GM19397 (cell line): ENCODE results near the gene MRPS2.
"Not testable (repeated sequence)": the region's sequence is repeated elsewhere in the genome, so short reads cannot be mapped to it uniquely, and the experiment has no call there.

Experiments
- ATAC-seq: cut with Tn5 transposase; IDR thresholded peaks from one replicate; pipeline ENCODE4 v1.9.1; 2021; ENCODE audit warnings: mild to moderate bottlenecking, moderate library complexity; ENCODE audit not compliant: unreplicated experiment

Gene MRPS2

DNA sequence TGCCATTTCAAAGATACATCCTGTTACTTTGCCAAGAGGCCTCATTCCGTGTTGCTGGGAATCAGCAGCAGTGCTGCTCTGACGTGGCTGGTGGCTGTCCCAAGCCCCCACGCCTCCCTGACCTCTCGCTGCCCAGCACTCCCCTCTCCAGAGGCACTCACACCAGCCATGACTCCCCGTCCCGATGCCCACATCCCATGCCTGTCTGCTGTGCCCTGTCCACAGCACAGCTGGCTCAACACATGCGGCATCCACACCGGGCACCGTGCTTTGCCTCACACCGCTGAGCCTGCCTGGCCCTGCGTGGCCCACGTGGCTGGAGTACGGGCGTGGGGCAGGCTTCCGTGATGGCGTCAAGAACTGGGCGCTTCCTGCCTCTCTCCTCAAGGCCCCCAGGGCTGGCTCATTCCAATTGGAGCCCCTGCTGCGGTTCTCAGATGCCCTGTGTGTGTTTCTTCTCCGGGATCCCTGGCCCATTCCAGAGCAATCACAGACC lies 12.9 kb downstream of the MRPS2 start:
- no peak for ATAC-seq

DNA sequence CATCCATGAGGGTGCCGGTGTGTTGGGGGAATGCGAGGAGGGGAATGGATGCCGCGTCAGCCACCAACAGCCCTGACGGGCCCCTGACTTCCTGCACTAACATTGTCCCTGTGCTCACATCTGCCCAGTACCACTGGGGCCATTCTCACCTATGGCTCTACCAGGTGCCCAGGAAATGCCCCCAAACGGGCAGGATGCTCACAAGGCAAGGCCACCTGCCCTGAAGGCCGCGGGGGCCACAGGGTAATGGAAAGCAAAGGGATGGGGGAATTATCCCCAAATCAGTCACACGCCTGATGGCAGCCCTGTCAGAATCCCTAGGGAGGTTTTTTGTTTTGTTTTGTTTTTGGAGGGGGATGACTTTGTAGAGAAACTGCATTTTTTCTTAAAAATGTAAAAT lies 13.4 kb downstream of the MRPS2 start:
- ATAC-seq = not testable (repeated sequence)

DNA sequence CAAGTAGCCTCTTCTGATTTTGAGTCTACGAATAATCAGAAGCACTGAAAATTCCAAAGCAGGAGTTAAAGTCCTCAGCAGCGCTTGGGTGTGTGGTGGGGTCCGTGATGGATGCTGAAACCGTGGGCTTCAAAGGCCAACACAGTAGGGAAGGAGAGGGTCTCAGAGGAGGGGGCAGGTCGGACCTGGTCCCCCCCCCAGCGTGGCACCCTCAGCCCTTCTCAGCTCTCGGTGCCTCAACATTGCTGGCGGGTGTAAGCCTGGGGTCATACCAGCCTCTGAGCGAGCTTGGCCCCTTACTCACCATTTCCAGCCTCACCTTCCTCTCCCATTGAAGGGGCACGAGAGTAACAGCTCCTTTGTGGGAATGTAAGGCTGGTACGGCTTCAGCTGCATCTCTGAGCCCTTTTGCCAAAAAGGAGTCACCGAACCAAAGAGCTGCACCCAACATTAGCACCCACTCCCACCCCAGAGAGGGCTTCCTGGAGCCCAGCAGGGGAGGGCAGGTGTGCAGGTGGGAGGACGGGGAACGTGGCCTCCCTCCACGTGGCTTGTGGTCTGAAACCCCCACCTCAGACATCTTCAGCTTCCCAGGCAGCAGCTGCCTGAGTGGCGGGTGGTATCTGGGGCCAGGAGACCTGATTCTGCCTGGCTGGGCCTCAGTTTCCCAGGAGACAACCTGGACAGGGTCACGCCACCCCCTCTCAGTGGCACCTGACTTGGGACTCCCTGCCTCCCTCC lies 14.0 kb downstream of the MRPS2 start:
- no peak for ATAC-seq

DNA sequence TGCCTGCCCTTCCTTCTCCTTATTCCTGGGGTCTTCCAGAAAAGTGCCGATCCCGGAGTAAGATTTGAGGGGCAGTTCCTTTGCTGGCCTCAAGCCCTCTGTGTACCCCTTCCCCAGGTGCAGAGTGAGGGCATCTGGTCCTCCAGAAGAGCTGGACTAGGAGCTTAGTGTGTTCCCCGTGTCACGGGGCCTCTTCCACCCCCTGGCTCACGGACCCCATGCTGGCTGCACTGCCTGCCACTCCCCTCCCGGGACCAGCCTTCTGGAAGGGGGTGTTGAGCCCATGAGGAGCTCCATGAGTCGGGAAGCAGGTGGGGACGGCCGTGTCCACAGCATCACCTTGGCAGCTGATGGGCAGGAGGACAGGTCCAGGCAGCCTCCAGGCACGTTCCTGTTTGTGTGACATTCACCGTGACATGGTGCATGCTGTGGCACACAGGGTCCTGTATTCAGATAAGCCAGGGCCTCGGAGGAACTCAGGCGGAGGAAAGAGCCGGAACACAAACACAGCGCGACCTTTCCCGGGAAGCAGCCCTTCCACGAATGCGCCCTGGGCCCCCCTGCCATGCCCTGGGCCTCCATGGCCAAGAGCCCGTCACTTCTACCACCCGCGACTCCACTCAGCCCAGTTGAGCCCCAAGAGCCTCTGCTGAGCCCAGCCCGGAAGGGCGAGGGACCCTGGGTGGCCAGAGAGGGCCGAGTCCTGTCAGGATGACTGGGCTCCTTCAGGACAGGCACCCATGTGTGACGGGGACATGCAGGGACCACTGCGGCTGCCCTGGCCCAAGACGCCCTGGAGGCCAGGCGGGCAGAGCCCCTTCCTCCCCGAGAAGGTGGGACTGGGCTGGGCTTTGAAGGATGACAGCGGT lies 14.8 kb downstream of the MRPS2 start:
- no peak for ATAC-seq

DNA sequence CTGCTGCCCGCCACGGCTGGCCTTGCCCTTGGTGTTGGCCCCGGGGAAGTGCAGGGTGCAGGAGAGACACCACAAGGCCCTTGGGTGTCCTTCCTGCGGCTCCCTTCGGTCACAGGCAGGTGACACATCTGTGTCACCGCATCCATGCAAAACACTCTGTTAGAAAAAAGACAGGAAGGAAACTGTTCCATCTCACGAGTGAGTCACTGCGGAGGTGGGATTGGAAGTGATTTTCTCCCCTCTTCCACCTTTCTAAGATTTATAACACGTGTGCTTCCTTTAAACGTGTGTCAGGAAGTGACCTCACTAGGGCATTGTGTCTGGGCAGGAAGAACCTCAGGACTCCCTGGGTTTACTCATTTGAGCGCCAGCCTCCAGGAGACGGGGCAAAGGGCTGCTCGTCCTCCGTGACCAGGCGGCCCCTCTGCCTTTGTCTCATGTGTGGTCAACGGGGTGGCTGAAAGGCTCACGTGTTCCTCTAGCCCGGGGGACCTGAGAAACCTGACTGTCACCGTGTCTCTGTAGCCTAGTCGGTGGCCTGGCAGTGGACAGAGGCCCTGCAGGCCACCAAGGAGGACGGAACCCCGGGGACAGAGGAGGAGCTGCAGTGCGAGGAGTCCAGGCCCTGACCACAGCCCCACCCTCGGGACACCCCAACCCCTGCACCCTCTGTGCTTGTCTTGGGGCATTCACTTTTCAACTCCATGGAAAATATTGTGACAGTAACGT lies 15.8 kb downstream of the MRPS2 start:
- ATAC-seq = no peak

DNA sequence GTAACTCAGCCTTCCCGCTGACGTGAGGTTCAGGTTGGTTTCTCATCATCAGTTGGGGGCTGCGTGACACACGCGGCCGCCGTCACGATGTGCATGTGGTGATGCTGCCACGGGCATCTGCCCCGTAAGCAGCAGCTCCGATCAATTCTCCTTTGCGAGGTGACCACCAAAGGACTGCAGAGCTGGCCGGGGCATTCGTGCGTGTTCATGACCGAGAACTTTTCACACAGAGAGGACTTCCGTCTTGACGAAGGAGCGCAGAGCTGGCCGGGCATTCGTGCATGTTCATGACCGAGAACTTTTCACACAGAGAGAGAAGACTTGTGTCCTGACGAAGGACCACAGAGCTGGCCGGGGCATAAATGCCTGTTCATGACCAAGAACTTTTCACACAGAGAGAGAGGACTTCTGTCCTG lies 16.9 kb downstream of the MRPS2 start:
- ATAC-seq = no peak

DNA sequence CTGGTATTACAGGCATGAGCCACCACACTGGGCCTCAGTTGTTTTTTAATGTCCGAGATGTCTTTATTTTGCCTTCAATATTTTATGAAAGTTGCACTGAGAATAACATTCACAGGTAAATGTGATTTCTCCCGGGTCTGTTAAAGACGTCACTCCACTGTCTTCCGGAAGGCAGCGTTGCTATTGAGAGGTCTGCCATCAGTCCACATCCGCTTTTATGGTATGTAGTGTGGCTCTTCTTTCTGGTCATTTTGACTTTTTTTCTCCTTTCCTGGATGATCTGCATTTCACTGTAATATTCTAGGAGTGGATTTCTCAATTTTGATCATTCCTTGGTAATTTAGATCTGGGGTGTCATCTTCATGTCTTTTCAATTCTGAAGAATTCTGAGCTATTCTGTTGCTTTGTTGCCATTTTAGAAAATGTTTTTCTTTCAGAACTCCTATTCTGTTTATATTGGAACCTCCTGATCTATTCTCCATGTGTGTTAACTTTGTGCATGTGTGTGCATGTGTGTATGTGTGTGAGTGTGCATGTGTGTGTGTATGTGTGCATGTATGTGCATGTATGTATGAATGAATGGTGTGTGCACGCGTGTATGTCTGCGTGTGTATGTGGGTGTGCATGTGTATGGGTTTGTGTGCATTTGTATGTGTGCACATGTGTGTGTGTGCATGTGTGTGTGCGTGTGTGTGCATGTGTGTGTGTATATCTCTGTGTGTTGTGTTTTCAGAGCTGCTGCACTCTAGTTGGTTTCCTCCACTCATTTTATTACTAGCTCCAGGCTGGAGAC lies 18.9 kb downstream of the MRPS2 start:
- ATAC-seq = no peak

DNA sequence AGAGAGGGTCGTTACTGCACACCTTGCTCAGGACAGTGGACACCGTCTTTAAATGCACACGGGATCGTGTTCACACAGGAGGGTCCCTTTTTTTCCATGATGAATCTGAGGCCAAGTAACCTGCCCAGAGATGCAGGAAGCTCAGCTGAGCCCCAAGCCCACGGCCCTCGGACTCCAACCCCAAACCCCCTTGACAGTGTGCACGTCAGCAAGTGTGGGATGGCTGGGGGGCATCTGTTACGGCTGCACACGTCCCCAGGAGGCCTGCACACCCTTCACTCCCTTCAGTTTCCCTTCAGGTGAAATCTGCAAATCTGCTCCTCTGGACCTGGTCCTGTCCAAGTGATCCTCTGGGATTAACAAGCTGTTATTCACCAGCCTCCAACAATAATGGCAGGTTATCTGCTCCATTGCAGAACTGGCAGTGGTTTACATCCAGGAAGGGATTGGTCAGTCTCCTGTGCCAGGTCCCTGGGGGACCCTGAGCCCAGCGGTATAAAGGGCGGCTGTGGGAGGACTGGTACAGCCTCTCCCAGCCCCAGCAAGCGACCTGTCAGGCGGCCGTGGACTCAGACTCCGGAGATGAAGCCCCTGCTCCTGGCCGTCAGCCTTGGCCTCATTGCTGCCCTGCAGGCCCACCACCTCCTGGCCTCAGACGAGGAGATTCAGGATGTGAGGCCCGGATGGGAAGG lies 20.6 kb downstream of the MRPS2 start, which contains the start of gene LCN1:
Gene LCN1 (plus strand): TSS at position 525 of the 692 bp plus-strand sequence. CDS start 58 bp downstream, at position 583.
- ATAC-seq = no peak

DNA sequence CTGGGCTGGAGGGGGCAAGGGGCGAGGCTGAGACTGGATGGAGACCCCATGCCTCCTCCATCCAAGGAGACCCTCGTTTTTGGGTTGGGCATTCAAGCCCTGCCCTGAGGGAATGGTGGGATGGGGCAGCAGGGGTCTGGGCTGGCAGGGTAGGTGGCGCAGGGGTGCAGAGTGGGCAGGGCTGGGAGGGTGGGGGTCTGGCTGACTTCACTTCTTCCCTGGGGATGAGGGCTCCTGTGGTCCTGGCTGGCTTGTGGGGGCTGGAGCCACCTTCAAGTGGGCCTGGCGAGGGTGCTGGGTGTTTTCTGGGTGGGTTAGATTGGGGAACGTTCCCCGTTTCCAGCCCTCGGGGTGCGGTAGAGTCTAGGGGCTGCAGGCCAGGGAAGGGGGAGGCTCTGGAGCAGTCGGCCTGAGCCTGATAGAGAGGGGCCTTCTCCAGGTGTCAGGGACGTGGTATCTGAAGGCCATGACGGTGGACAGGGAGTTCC lies 21.2 kb downstream of the MRPS2 start:
- ATAC-seq = no peak

DNA sequence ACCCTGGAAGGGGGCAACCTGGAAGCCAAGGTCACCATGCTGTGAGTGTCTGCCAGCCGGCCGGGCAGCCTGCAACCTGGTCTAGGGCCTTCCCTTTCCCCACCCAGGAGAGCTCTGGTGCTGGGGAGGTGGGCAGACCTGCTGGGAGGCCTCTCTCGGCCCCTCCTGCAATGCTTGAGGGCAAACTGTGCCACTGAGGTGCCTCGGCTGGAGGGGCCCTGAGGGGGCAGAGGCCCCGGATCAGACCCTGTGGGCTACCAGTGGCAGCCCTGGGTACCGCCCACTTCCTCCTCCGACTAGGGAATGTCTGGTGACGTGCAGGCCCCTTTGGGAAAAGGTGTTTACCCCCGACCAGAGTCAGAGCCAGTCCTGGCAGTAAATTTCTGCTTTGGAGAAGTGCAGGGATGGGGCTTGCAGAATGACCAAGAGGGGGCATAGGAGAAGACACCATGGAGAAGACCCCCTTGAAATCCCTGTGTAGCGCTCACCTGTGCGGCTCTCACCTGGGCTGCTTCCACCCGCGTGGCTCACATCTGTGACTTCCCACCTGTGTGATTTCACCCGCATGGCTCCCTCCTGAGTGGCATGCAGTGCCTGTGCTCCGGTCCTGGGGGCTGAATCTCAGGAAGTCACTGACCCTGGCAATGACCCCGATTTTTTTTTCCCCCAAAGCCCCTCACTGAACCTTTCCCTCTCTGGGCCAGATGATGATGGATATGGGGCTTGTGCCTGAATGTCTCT lies 21.8 kb downstream of the MRPS2 start:
- no peak for ATAC-seq

DNA sequence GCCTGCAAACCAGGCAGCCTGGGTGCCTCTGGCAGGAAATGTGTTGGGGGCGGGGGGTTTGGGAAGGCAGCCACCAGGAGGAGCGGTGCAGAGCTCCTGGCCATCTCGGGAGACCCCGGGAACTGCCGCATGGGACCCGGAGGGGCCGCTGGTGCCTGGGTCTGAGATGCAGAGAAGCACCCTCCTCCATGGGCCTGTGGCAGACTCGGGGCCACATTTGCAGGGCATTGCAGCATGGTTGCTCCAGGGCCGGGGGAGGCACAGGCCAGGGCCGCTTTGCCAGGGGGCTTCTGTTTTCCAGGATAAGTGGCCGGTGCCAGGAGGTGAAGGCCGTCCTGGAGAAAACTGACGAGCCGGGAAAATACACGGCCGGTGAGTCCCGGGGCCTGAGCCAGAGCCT lies 22.4 kb downstream of the MRPS2 start:
- no peak for ATAC-seq

DNA sequence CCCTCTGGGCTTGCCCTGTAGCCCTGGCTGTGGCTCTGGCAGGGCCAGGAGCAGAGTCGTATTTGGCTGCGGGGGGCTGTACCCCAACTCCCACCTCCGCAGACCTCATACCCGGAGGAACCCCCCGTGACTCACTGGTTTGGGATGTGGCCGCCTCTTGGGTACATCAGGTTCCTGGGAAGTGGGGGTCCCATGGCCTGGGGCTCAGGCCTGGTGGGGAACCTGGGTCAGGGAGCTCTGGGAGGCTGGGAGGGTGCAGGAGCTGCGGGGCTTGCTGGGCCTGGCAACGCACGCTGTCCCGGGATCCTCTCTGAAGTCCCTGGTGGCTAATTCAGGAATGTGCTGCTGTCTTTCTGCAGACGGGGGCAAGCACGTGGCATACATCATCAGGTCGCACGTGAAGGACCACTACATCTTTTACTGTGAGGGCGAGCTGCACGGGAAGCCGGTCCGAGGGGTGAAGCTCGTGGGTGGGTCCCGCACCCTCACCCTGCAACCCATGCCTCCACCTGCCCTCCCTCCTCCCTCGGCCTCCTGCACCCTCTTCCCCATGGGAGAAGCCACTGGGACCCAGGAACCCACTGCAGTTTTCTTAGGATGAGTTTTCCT lies 23.1 kb downstream of the MRPS2 start:
- ATAC-seq = no peak

DNA sequence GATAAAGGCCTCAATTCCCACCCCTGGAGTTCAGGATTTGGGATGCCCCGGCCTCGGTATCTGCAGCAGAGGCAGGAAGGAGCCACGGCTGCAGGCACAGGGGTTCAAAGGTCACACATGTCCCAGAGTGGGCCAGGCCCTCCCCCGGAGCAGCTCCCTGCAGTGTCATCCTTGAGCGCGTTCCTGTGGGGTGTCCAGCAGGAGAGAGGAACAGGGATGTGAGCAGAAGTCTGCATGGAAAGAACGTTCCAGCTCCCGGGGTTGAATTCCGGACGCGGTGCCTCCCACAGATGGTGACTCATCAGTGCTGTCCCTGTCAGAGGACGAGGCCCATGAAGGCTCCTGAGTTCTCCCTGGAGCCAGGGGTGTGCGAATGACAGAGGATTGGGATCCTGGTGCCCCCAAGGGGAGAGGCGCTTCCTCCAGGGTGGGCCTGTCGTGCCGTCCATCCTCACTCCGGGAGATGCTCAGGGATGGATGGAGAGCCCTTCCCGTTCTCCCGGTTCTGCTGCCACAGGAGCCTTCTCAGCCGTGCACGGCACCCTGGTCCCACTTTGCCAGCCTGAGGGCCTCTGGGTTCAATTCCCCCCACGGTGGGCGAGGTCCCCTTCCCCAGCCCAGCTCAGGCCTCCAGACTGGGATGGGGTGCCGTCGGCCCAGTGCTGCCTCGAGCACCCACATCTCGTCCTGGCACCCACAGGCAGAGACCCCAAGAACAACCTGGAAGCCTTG lies 23.8 kb downstream of the MRPS2 start:
- ATAC-seq = no peak

DNA sequence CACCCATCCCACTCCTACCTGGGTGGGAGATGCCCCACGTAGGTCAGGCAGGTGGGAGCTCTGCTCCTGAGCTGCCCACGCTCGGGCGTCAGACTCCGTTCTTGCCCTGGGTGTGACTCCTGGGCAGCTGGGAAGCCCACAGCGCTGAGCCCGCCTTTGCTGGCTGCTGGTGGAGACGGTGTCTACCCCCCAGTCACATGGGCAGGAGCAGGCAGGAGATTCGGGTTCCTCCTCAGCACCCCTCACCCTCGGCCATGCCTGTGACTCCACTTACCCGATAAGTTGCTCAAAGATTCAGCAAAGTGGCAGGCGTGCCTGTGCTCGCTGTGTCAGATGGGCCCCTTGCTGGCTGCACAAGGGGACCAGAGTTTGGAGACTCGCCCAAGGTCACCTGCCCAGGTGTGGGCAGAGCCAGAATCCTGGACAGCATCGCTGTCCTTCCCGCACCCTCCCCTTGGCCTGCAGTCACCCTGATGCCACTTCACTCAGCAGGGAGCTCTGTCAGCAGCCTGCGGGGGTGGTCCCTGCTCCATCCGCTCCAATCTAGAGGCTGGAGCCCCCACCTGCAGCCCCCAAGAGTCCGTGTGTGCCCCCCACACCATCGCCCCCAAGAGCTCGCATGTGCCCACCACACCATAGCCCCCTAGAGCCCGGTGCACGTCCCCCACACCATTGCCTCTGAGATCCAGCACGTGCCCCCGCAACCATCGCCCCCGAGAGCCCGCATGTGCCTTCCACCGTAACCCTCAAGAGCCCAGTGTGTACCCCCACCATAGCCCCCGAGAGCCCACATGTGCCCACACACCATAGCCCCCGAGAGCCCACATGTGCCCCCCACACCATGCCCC lies 25.0 kb downstream of the MRPS2 start:
- ATAC-seq = no peak

DNA sequence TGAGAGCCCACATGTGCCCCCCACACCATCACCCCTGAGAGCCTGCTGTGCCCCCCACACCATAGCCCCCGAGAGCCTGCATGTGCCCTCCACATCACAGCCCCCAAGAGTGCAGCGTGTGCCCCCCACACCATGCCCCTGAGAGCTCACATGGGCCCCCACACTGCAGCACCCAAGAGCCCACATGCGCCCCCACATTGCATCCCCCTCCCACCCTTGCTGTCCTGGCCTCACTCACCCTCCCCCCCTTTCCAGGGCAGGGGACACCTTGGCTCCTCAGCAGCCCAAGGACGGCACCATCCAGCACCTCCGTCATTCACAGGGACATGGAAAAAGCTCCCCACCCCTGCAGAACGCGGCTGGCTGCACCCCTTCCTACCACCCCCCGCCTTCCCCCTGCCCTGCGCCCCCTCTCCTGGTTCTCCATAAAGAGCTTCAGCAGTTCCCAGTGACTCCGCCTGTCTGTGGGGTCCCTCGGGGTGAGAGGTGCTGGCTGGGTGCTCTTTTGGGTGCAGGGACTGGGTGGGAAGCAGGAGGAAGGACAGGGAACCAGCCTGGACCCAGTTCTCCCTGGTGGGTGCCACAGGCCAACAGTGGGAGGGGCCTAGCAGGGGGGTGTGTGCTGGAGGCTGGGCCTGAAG lies 25.7 kb downstream of the MRPS2 start:
- ATAC-seq = no peak

DNA sequence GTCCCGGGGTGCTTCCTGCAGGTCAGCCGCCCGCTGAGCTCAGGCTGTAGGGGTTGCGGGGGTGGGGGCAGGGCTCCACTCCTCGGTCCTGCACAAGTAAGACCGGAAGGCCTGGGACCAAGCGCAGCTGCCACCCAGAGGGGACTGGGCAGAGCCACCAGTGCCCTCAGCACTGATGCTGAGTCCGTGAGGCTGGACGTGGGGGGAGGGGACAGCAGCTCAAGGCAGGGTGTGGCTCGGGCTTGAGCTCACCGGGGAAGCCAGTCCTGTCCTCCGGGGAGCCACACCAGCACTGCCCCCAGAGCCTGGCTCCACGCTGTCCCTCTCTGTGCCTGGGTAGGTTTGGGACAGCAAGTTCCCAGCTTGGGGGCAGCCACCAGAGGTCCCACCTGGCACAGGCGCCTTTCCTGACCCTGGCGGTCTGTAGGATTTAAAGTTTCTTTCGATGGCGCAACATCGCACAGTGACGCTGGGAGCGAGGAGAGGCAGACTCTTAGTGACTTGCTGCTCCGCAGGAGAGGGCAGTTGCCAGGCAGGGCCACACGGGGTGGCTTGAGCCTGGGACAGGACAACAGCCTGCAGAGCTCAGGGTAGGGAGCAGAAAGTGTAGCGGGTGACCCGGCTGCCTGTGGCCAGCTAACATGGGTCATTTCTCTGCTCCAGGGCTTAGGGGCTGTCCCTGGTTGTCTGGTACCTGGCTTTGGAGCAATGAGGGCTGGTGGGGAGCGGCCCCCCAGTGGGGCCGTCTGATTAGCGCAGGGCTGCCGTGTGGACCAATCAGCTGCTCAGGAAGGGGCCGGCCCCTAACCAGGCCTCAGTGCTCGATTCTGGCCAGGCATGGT lies 26.5 kb downstream of the MRPS2 start:
- no peak for ATAC-seq
